Activated T-cell treated with anti-CD3 and anti-CD28 coated beads for 24 hours (primary cell): ENCODE data around the gene DENND1C.

Source experiments
- DNase-seq: peaks from one replicate; pipeline ENCODE4 v3.0.0-alpha.2; 2020; ENCODE audit warnings: low read depth

The DENND1C gene

GRCh38 chr19:6479836-6480398, 1.7 kb downstream of the DENND1C start:
- no peak for DNase-seq

- DNase-seq = no peak
These were observed 2.8 kb downstream of the DENND1C start for GRCh38 chr19:6478815-6479214.

GRCh38 chr19:6476896-6477431, 4.6 kb downstream of the DENND1C start:
- DNase-seq = no peak

GRCh38 chr19:6476155-6476895, 5.3 kb downstream of the DENND1C start:
- DNase-seq = peak; percentile 54

- no peak for DNase-seq
These were observed 6.1 kb downstream of the DENND1C start for GRCh38 chr19:6475321-6476108.

- no peak for DNase-seq
These were observed 7.9 kb downstream of the DENND1C start for GRCh38 chr19:6473647-6474046.

GRCh38 chr19:6472713-6473112, 8.9 kb downstream of the DENND1C start:
- DNase-seq = no peak

GRCh38 chr19:6471076-6471475, 10.5 kb downstream of the DENND1C start:
- no peak for DNase-seq

GRCh38 chr19:6470173-6470572, 11.4 kb downstream of the DENND1C start:
- DNase-seq = no peak

- DNase-seq = no peak
These were observed 14.2 kb downstream of the DENND1C start for GRCh38 chr19:6467384-6467783.

GRCh38 chr19:6466526-6467248, 14.9 kb downstream of the DENND1C start:
- no peak for DNase-seq

GRCh38 chr19:6465663-6466062, 15.9 kb downstream of the DENND1C start:
- DNase-seq = no peak

GRCh38 chr19:6465006-6465405, 16.6 kb downstream of the DENND1C start:
- DNase-seq = no peak

- no peak for DNase-seq
These were observed 17.3 kb downstream of the DENND1C start, which contains the start of gene CRB3 for GRCh38 chr19:6464070-6464873. TSS of gene CRB3 (plus strand) at chr19:6464271. CDS start at chr19:6464702, 431 bp downstream.

- DNase-seq = peak; percentile 94
These were observed 21.3 kb downstream of the DENND1C start for GRCh38 chr19:6460099-6460884.

- peak; percentile 54 for DNase-seq
These were observed 22.1 kb downstream of the DENND1C start, which contains the start of gene SLC25A23 for GRCh38 chr19:6459262-6460098. TSS of gene SLC25A23 (minus strand) at chr19:6459792. CDS start at chr19:6459628, 164 bp downstream.

GRCh38 chr19:6458695-6459261, 22.8 kb downstream of the DENND1C start:
- no peak for DNase-seq

- no peak for DNase-seq
These were observed 23.5 kb downstream of the DENND1C start for GRCh38 chr19:6457958-6458694.
